K562 (cell line): Measurements from ENCODE around the gene UBA7. TPM values are rescaled to one million over a fixed set of nuclear protein-coding genes. Genes with fewer than 3 reads are reported as not detected.
A peak's percentile ranks its signal among the peaks of the same experiment; 100 is the strongest.

Source experiments
- HMG20B ChIP-seq: fragments of 250-450 bp; sonication (Bioruptor Pico); IDR thresholded peaks from 2 replicates; pipeline ENCODE4 v1.5.0; 2021; ENCODE audit warnings: mild to moderate bottlenecking
- HMGN3 ChIP-seq: IDR thresholded peaks from 2 replicates; pipeline ENCODE4 v1.6.1; 2011; ENCODE audit warnings: borderline replicate concordance, low read depth, mild to moderate bottlenecking, mixed read lengths, low read length; ENCODE audit not compliant: insufficient read length; ENCODE audit errors: extremely low read depth
- L3MBTL2 ChIP-seq: fragments of 450-650 bp; IDR thresholded peaks from 2 replicates; pipeline ENCODE4 v1.6.1; 2016; ENCODE audit warnings: mild to moderate bottlenecking, moderate library complexity
- MCM5 ChIP-seq: fragments of 450-650 bp; IDR thresholded peaks from 2 replicates; pipeline ENCODE4 v1.6.1; 2016; ENCODE audit warnings: low read depth
- PML ChIP-seq: IDR thresholded peaks from 2 replicates; pipeline ENCODE4 v1.6.1; 2012; ENCODE audit warnings: low read length, inconsistent platforms
- PTRF ChIP-seq: fragments of 450-650 bp; IDR thresholded peaks from 2 replicates; pipeline ENCODE4 v1.6.1; 2016; ENCODE audit warnings: mild to moderate bottlenecking, missing genetic modification characterization, missing compliant biosample characterization
- THRAP3 ChIP-seq: fragments of 450-650 bp; IDR thresholded peaks from 2 replicates; pipeline ENCODE4 v1.6.1; 2016; ENCODE audit warnings: mild to moderate bottlenecking, inconsistent platforms, borderline replicate concordance
- ZNF232 ChIP-seq: sonication (generic); formaldehyde crosslinking; IDR thresholded peaks from 2 replicates; pipeline ENCODE4 v1.8.0; 2022; ENCODE audit warnings: mild to moderate bottlenecking, missing genetic modification reagents
- polyA plus RNA-seq, 8 experiments: library from polyadenylated mRNA; depleted of rRNA in 4 of 8; stranded (reverse) in 5 of 8; unstranded in 3 of 8; fragments of >200 nt; fragmentation: Nextera tagmentation in 2 of 8; fragmentation: Illumina TruSeq in 1 of 8; extraction: Ambion mirVana in 2 of 8; extraction: Trizol in 1 of 8; gene quantifications; 2 replicates each; pipeline versions ENCODE4 v1.2.1 to v1.2.3, GENCODE V29; 2011 to 2014; ENCODE audit warnings: inconsistent platforms in 1 of 8, missing spikeins in 1 of 8
- total RNA-seq, 7 experiments: library from RNA; depleted of rRNA in 6 of 7; stranded (reverse); fragments of >200 nt in 6 of 7; fragmentation: Illumina TruSeq in 2 of 7; extraction: Trizol in 2 of 7; gene quantifications; 2 replicates each; pipeline versions ENCODE4 v1.2.1 to v1.2.3, GENCODE V29; 2011 to 2021; ENCODE audit warnings: low replicate concordance in 1 of 7
- TF ChIP-seq, protein P1 (sequence below): fragments of 450-650 bp; IDR thresholded peaks from 2 replicates; pipeline ENCODE4 v1.6.1; 2016; ENCODE audit warnings: low read depth
- TF ChIP-seq, protein P2 (sequence below): fragments of 250-450 bp; sonication (Bioruptor Pico); IDR thresholded peaks from 2 replicates; pipeline ENCODE4 v1.8.0; 2022; ENCODE audit warnings: inconsistent platforms
- TF ChIP-seq, protein P3 (sequence below): fragments of 250-450 bp; sonication (Bioruptor Pico); IDR thresholded peaks from 2 replicates; pipeline ENCODE4 v1.4.0; 2020; ENCODE audit warnings: borderline replicate concordance
- TF ChIP-seq, protein P4 (sequence below): fragments of 450-650 bp; formaldehyde crosslinking; conservative IDR thresholded peaks from 2 replicates; pipeline ENCODE4 v1.4.0; 2022; ENCODE audit warnings: mild to moderate bottlenecking, missing genetic modification characterization

The UBA7 gene
- total and polyA plus RNA-seq, 9 of the 15 experiments (the other 6 are each of a cell fraction or from before 2014, with no cell fraction given) = 0.17 to 3.3 (median 2.0) TPM

DNA sequence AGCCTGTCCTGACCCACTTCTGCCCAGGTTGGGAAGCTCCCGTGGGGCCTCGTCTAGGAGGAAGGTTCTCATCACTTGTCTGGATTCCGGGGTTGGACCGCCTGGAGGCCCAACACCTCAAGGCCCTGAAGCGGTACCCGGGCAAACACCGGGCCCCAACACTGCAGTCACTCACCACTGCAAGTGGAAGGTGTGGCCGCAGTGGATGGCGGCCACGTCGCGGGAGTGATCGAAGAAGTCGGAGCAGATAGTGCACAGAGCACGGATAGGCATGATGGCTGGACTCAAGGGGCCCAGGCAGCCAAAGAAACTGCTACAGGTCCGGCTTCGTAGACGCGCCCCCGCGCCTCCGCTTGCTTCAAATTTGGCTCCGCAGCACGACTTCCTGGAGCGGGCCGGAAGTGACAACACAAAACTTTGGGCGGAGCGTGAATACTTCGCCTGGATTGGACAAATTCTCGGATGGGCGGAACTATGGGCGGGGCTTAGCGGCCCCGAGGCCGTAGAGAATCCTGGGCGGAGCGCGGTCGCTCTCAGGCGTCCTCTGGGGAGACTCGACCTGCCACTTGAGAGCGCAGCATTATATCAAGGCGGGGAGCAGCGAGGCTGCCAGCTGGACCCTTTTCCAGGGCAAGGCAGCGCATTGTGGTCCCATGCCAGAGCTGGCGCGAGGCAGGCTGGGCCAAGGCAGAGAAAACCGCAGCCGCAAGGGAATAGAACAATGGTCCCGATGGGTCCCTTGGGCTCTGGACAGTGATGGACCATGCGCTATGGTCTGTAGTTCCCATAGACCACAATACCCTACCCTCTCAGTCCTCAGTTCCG, 42.6 kb upstream of the UBA7 start, which contains the start of gene TRAIP (continued):
- TF ChIP-seq, protein P1, sequence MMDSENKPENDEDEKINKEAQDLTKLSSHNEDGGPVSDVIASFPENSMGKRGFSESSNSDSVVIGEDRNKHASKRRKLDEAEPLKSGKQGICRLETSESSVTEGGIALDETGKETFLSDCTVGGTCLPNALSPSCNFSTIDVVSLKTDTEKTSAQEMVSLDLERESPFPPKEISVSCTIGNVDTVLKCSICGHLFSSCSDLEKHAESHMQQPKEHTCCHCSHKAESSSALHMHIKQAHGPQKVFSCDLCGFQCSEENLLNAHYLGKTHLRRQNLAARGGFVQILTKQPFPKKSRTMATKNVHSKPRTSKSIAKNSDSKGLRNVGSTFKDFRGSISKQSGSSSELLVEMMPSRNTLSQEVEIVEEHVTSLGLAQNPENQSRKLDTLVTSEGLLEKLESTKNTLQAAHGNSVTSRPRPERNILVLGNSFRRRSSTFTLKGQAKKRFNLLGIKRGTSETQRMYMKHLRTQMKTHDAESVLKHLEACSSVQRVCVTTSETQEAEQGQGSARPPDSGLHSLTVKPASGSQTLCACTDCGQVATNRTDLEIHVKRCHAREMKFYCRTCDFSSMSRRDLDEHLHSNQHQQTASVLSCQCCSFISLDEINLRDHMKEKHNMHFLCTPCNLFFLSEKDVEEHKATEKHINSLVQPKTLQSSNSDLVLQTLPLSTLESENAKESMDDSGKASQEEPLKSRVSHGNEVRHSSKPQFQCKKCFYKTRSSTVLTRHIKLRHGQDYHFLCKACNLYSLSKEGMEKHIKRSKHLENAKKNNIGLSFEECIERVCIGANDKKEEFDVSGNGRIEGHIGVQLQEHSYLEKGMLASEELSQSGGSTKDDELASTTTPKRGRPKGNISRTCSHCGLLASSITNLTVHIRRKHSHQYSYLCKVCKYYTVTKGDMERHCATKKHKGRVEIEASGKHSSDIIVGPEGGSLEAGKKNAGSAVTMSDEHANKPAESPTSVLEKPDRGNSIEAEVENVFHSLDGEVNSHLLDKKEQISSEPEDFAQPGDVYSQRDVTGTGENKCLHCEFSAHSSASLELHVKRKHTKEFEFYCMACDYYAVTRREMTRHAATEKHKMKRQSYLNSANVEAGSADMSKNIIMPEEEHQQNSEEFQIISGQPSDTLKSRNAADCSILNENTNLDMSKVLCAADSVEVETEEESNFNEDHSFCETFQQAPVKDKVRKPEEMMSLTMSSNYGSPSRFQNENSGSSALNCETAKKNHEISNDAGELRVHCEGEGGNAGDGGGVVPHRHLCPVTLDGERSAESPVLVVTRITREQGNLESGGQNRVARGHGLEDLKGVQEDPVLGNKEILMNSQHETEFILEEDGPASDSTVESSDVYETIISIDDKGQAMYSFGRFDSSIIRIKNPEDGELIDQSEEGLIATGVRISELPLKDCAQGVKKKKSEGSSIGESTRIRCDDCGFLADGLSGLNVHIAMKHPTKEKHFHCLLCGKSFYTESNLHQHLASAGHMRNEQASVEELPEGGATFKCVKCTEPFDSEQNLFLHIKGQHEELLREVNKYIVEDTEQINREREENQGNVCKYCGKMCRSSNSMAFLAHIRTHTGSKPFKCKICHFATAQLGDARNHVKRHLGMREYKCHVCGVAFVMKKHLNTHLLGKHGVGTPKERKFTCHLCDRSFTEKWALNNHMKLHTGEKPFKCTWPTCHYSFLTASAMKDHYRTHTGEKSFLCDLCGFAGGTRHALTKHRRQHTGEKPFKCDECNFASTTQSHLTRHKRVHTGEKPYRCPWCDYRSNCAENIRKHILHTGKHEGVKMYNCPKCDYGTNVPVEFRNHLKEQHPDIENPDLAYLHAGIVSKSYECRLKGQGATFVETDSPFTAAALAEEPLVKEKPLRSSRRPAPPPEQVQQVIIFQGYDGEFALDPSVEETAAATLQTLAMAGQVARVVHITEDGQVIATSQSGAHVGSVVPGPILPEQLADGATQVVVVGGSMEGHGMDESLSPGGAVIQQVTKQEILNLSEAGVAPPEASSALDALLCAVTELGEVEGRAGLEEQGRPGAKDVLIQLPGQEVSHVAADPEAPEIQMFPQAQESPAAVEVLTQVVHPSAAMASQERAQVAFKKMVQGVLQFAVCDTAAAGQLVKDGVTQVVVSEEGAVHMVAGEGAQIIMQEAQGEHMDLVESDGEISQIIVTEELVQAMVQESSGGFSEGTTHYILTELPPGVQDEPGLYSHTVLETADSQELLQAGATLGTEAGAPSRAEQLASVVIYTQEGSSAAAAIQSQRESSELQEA = no peak
- TF ChIP-seq L3MBTL2 (peak; percentile 84), ZNF232 (CRISPR knock-in tag) (no peak), HMG20B (CRISPR knock-in tag) (no peak), HMGN3 (no peak), MCM5 (no peak), PTRF (tag) (no peak), PML (peak; percentile 40; the same call in 1 of the 2 replicates), THRAP3 (no peak)
- TF ChIP-seq, protein P2, sequence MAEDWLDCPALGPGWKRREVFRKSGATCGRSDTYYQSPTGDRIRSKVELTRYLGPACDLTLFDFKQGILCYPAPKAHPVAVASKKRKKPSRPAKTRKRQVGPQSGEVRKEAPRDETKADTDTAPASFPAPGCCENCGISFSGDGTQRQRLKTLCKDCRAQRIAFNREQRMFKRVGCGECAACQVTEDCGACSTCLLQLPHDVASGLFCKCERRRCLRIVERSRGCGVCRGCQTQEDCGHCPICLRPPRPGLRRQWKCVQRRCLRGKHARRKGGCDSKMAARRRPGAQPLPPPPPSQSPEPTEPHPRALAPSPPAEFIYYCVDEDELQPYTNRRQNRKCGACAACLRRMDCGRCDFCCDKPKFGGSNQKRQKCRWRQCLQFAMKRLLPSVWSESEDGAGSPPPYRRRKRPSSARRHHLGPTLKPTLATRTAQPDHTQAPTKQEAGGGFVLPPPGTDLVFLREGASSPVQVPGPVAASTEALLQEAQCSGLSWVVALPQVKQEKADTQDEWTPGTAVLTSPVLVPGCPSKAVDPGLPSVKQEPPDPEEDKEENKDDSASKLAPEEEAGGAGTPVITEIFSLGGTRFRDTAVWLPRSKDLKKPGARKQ (CRISPR knock-in tag) = no peak
- TF ChIP-seq, protein P3, sequence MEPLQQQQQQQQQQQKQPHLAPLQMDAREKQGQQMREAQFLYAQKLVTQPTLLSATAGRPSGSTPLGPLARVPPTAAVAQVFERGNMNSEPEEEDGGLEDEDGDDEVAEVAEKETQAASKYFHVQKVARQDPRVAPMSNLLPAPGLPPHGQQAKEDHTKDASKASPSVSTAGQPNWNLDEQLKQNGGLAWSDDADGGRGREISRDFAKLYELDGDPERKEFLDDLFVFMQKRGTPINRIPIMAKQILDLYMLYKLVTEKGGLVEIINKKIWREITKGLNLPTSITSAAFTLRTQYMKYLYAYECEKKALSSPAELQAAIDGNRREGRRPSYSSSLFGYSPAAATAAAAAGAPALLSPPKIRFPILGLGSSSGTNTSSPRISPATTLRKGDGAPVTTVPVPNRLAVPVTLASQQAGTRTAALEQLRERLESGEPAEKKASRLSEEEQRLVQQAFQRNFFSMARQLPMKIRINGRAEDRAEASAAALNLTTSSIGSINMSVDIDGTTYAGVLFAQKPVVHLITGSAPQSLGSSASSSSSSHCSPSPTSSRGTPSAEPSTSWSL (CRISPR knock-in tag) = no peak
- TF ChIP-seq, protein P4, sequence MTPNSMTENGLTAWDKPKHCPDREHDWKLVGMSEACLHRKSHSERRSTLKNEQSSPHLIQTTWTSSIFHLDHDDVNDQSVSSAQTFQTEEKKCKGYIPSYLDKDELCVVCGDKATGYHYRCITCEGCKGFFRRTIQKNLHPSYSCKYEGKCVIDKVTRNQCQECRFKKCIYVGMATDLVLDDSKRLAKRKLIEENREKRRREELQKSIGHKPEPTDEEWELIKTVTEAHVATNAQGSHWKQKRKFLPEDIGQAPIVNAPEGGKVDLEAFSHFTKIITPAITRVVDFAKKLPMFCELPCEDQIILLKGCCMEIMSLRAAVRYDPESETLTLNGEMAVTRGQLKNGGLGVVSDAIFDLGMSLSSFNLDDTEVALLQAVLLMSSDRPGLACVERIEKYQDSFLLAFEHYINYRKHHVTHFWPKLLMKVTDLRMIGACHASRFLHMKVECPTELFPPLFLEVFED (CRISPR knock-in tag) = no peak
